BE2C (cell line): Measurements from ENCODE around the gene FAM124B.

Experiments used
- DNase-seq: peaks from one replicate; pipeline ENCODE4 v3.0.0-alpha.2; 2020
- H3K27me3 ChIP-seq: fragments of 250-450 bp; sonication (Bioruptor Pico); 2 replicates; pipeline ENCODE4 v1.5.1; 2020; ENCODE audit warnings: mild to moderate bottlenecking
- H3K36me3 ChIP-seq: fragments of 250-450 bp; sonication (Bioruptor Pico); 2 replicates; pipeline ENCODE4 v1.5.1; 2020; ENCODE audit warnings: mild to moderate bottlenecking
- H3K4me1 ChIP-seq: fragments of 250-450 bp; sonication (Bioruptor Pico); 2 replicates; pipeline ENCODE4 v1.5.1; 2020
- H3K4me3 ChIP-seq: 2 replicates; pipeline ENCODE4 v1.5.1; 2011; ENCODE audit warnings: low read depth, low read length
- H3K9me3 ChIP-seq: fragments of 250-450 bp; sonication (Bioruptor Pico); 2 replicates; pipeline ENCODE4 v1.5.1; 2020
- CTCF ChIP-seq: IDR thresholded peaks from 2 replicates; pipeline ENCODE4 v1.5.1; 2012; ENCODE audit warnings: mild to moderate bottlenecking, low read depth, low read length

The FAM124B gene

GRCh38 chr2:224333726-224334482, 68.0 kb downstream of the FAM124B start:
- peaks cover 4% of the 10 kb centered on the region for H3K4me1 ChIP-seq
- no peaks in the 10 kb centered on the region for H3K36me3 ChIP-seq
- H3K4me3 ChIP-seq, result no peak overlapping the region
- no peaks in the 10 kb centered on the region for H3K9me3 ChIP-seq
- no peaks in the 10 kb centered on the region for H3K27me3 ChIP-seq
- TF ChIP-seq CTCF, result no peak
- no peak for DNase-seq

DNA sequence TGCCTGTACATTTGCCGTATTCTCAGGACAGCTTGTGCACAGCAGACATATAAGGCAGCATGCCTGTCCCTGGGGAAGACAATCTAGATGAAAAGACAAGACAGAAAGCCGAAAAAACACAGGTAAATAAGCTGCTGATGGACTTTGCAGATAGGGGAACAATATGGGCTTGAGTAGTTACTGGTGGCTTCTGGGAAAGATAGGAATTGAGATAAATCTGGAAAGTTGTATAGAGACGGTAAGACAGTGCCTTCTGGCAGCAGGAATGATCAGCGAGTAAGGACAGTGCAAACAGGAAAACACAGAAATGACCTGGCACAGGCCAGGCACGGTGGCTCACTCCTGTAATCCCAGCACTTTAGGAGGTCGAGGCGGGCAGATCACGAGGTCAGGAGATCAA, 70.2 kb downstream of the FAM124B start:
- H3K4me1 ChIP-seq, result peaks cover 4% of the 10 kb centered on the region
- no peaks in the 10 kb centered on the region for H3K36me3 ChIP-seq
- no peaks in the 10 kb centered on the region for H3K9me3 ChIP-seq
- no peaks in the 10 kb centered on the region; the same call in 1 of the 2 replicates for H3K27me3 ChIP-seq
- no peak overlapping the region for H3K4me3 ChIP-seq
- DNase-seq, result no peak
- no peak for TF ChIP-seq CTCF

DNA sequence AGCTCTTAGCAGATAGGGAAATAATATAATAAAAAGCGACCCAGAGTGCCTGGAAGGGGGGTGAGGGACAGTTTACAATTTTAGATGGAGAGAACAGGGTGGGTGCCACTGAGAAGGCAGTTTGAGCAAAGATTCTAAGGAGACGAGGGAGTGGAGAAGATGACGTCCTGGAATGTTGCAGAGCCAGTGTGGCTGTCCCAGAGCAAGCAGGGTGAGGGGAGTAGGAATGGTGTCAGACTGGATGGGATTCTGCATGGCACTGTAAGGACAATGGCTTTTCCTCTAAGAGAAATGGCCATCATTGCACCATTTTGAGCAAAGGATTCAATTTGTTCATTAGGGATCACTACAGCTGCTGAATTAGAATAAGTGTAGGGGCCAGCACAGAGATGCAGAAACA, 73.1 kb downstream of the FAM124B start:
- H3K9me3 ChIP-seq, result no peaks in the 10 kb centered on the region
- no peak overlapping the region for H3K4me3 ChIP-seq
- H3K36me3 ChIP-seq, result no peaks in the 10 kb centered on the region
- no peak for TF ChIP-seq CTCF
- no peaks in the 10 kb centered on the region; the same call in 1 of the 2 replicates for H3K27me3 ChIP-seq
- H3K4me1 ChIP-seq, result peaks cover 4% of the 10 kb centered on the region
- no peak for DNase-seq
